Thymus (tissue), 11 donors: ENCODE data around the gene B3GAT1. TPM values are rescaled to one million over a fixed set of nuclear protein-coding genes. Genes with fewer than 3 reads are reported as not detected.

Experiments used
- DNase-seq, 9 donors: peaks; one replicate each; pipeline ENCODE4 v3.0.0-alpha.2; 2013; ENCODE audit warnings: low spot score in 9 of 9, low read depth in 6 of 9, missing footprints in 1 of 9
- H3K27ac ChIP-seq, 2 donors: one replicate each; pipeline ENCODE4 v1.5.1; 2013; ENCODE audit warnings: control low read depth in 1 of 2, low read depth in 1 of 2, low read length in 1 of 2, mild to moderate bottlenecking in 1 of 2, moderate library complexity in 1 of 2
- H3K27me3 ChIP-seq, 2 donors: one replicate each; pipeline ENCODE4 v1.5.1; 2013; ENCODE audit warnings: low read length in 1 of 2; ENCODE audit not compliant: control insufficient read depth in 2 of 2, insufficient read depth in 1 of 2
- H3K36me3 ChIP-seq, 2 donors: one replicate each; pipeline ENCODE4 v1.5.1; 2013; ENCODE audit warnings: low read length in 1 of 2, mild to moderate bottlenecking in 1 of 2, moderate library complexity in 1 of 2; ENCODE audit not compliant: control insufficient read depth in 2 of 2, insufficient read depth in 2 of 2
- H3K4me1 ChIP-seq, 2 donors: one replicate each; pipeline ENCODE4 v1.5.1; 2013; ENCODE audit warnings: low read length in 2 of 2; ENCODE audit not compliant: control insufficient read depth in 2 of 2, insufficient read depth in 2 of 2
- H3K4me3 ChIP-seq, 2 donors: one replicate each; pipeline ENCODE4 v1.5.1; 2013; ENCODE audit warnings: low read length in 2 of 2, control low read depth in 1 of 2, mild to moderate bottlenecking in 1 of 2
- H3K9me3 ChIP-seq, 2 donors: one replicate each; pipeline ENCODE4 v1.5.1; 2013; ENCODE audit warnings: low read length in 1 of 2, mild to moderate bottlenecking in 1 of 2; ENCODE audit not compliant: control insufficient read depth in 2 of 2, insufficient read depth in 1 of 2
- WGBS: extraction: QIAGEN DNeasy Blood & Tissue Kit; methylation state at CpG from one replicate; pipeline ENCODE4 v1.1.7; 2013; 5-methylcytosine and 5-hydroxymethylcytosine counted together
- polyA plus RNA-seq: library from polyadenylated mRNA; stranded (reverse); fragments of 200-250 nt; gene quantifications from one replicate; pipeline ENCODE4 v1.2.3, GENCODE V29; 2013
- total RNA-seq: library from RNA; stranded (reverse); fragments of 120-200 nt; gene quantifications from one replicate; pipeline ENCODE4 v1.2.4, GENCODE V29; 2013
- donor health status: healthy.

The B3GAT1 gene
- total and polyA plus RNA-seq, 2 donors, result 0.24 to 0.43 TPM

GRCh38 chr11:134366254-134366653, 45.8 kb downstream of the B3GAT1 start:
- Histone ChIP-seq H3K4me3 (no peak overlapping the region), H3K27ac (no peak overlapping the region), H3K9me3 (no peaks in the 10 kb centered on the region), H3K27me3 (no peaks in the 10 kb centered on the region), H3K36me3 (no peaks in the 10 kb centered on the region), H3K4me1 (peaks cover 3 to 17% of the 10 kb centered on the region in 2 donors)
- no peak for DNase-seq
- WGBS, result 89% methylated on average over 7 of the region's 7 CpGs

- H3K4me3 ChIP-seq, result no peak overlapping the region
- H3K27me3 ChIP-seq, result peaks cover 0 to 2% of the 10 kb centered on the region in 2 donors
- DNase-seq, result peak in 1 of 9 donors; percentile 9
- WGBS, result 52% methylated on average over 22 of the region's 22 CpGs
- H3K4me1 ChIP-seq, result peaks cover 3 to 21% of the 10 kb centered on the region in 2 donors
- H3K36me3 ChIP-seq, result no peaks in the 10 kb centered on the region
- H3K9me3 ChIP-seq, result no peaks in the 10 kb centered on the region
- H3K27ac ChIP-seq, result no peak overlapping the region
Observed at GRCh38 chr11:134365011-134365925, 46.8 kb downstream of the B3GAT1 start.

- 92% methylated on average over 9 of the region's 9 CpGs for WGBS
- H3K4me1 ChIP-seq, result peaks cover 3 to 24% of the 10 kb centered on the region in 2 donors
- peaks cover 0 to 9% of the 10 kb centered on the region in 2 donors for H3K27me3 ChIP-seq
- H3K4me3 ChIP-seq, result no peak overlapping the region
- DNase-seq, result no peak
- H3K9me3 ChIP-seq, result no peaks in the 10 kb centered on the region
- H3K36me3 ChIP-seq, result no peaks in the 10 kb centered on the region
- no peak overlapping the region for H3K27ac ChIP-seq
Observed at GRCh38 chr11:134364261-134364660, 47.8 kb downstream of the B3GAT1 start.

GRCh38 chr11:134363592-134363991, 48.5 kb downstream of the B3GAT1 start:
- no peaks in the 10 kb centered on the region for H3K9me3 ChIP-seq
- H3K27me3 ChIP-seq, result peaks cover 0 to 9% of the 10 kb centered on the region in 2 donors
- no peaks in the 10 kb centered on the region for H3K36me3 ChIP-seq
- no peak overlapping the region for H3K4me3 ChIP-seq
- H3K4me1 ChIP-seq, result peaks cover 3 to 24% of the 10 kb centered on the region in 2 donors
- peak in 1 of 9 donors; percentile 24 for DNase-seq
- whole genome bisulfite sequencing, result 78% methylated on average over 7 of the region's 7 CpGs
- H3K27ac ChIP-seq, result no peak overlapping the region

GRCh38 chr11:134363161-134363560, 48.9 kb downstream of the B3GAT1 start:
- Histone ChIP-seq H3K27ac (no peak overlapping the region), H3K4me1 (peaks cover 3 to 24% of the 10 kb centered on the region in 2 donors), H3K9me3 (no peaks in the 10 kb centered on the region), H3K4me3 (no peak overlapping the region), H3K27me3 (peaks cover 0 to 9% of the 10 kb centered on the region in 2 donors), H3K36me3 (no peaks in the 10 kb centered on the region)
- no peak for DNase-seq
- WGBS, result 95% methylated on average over 9 of the region's 9 CpGs

GRCh38 chr11:134362192-134362901, 49.7 kb downstream of the B3GAT1 start:
- Histone ChIP-seq H3K9me3 (no peaks in the 10 kb centered on the region), H3K36me3 (no peaks in the 10 kb centered on the region), H3K4me1 (peaks cover 3 to 24% of the 10 kb centered on the region in 2 donors), H3K27ac (no peak overlapping the region), H3K27me3 (peaks cover 0 to 9% of the 10 kb centered on the region in 2 donors), H3K4me3 (no peak overlapping the region)
- 91% methylated on average over 32 of the region's 32 CpGs for WGBS
- DNase-seq, result no peak

GRCh38 chr11:134361661-134362060, 50.4 kb downstream of the B3GAT1 start:
- Histone ChIP-seq H3K4me3 (no peak overlapping the region), H3K27me3 (peaks cover 0 to 9% of the 10 kb centered on the region in 2 donors), H3K4me1 (peaks cover 3 to 24% of the 10 kb centered on the region in 2 donors), H3K36me3 (no peaks in the 10 kb centered on the region), H3K27ac (no peak overlapping the region), H3K9me3 (no peaks in the 10 kb centered on the region)
- 77% methylated on average over 26 of the region's 26 CpGs for WGBS
- DNase-seq, result no peak

- Histone ChIP-seq H3K36me3 (no peaks in the 10 kb centered on the region), H3K4me3 (no peak overlapping the region)
- 16% methylated on average over 30 of the region's 30 CpGs for WGBS
Observed at GRCh38 chr11:134360050-134360835, 51.8 kb downstream of the B3GAT1 start.

More at GRCh38 chr11:134360050-134360835, 51.8 kb downstream of the B3GAT1 start:
- H3K27ac ChIP-seq, result no peak overlapping the region
- DNase-seq, result peak; percentile 22 to 69 (median 35)
- no peaks in the 10 kb centered on the region for H3K9me3 ChIP-seq
- peaks cover 0 to 9% of the 10 kb centered on the region in 2 donors for H3K27me3 ChIP-seq
- H3K4me1 ChIP-seq, result peaks cover 3 to 22% of the 10 kb centered on the region in 2 donors
